ENCODE data around the gene PROSER3.

PROSER3 gene

GRCh38 chr19:35712567-35713505 is 45.1 kb upstream of the PROSER3 start:
- Histone ChIP-seq H3K27ac (ENCODE audit: low read depth, low read length) (no peak overlapping the region), H3K36me3 (ENCODE audit: control insufficient read depth, low read length) (no peaks in the 10 kb centered on the region), H3K9me2 (replicated peaks; ENCODE audit: control insufficient read depth, low read length) (no peaks in the 10 kb centered on the region), H3K4me1 (ENCODE audit: control insufficient read depth, low read length) (peaks cover 35% of the 10 kb centered on the region), H4K20me1 (ENCODE audit: control insufficient read depth, insufficient read depth, low read depth, low read length) (no peaks in the 10 kb centered on the region), H3F3A (ENCODE audit: control insufficient read depth, insufficient read depth) (no peaks in the 10 kb centered on the region), H3K27me3 (ENCODE audit: control insufficient read depth, low read length) (peaks cover 23% of the 10 kb centered on the region), H3K4me3 (ENCODE audit: low read length) (no peak overlapping the region), H3K4me2 (ENCODE audit: low read length) (no peak overlapping the region), H3K79me2 (ENCODE audit: control insufficient read depth, low read length) (peaks cover 4% of the 10 kb centered on the region), H3K9me3 (ENCODE audit: control insufficient read depth, insufficient read depth, low read length) (no peaks in the 10 kb centered on the region)
- TF ChIP-seq EZH2phosphoT487 (IDR thresholded peaks at IDR 0.05; ENCODE audit: borderline replicate concordance, low read length) (no peak), CTCF (IDR thresholded peaks at IDR 0.05; ENCODE audit: low read depth, low read length, poor library complexity, severe bottlenecking) (no peak)

- H3K79me2 ChIP-seq (ENCODE audit: control insufficient read depth, low read length): peaks cover 9% of the 10 kb centered on the region
- H3K4me3 ChIP-seq (ENCODE audit: low read length): no peak overlapping the region
- H3K27me3 ChIP-seq (ENCODE audit: control insufficient read depth, low read length): peaks cover 18% of the 10 kb centered on the region
- peaks cover under 1% of the 10 kb centered on the region; the same call in 1 of the 2 replicates for H4K20me1 ChIP-seq (ENCODE audit: control insufficient read depth, insufficient read depth, low read depth, low read length)
- H3F3A ChIP-seq (ENCODE audit: control insufficient read depth, insufficient read depth): no peaks in the 10 kb centered on the region
- H3K9me3 ChIP-seq (ENCODE audit: control insufficient read depth, insufficient read depth, low read length): no peaks in the 10 kb centered on the region
- H3K4me1 ChIP-seq (ENCODE audit: control insufficient read depth, low read length): peaks cover 35% of the 10 kb centered on the region
- no peak overlapping the region for H3K27ac ChIP-seq (ENCODE audit: low read depth, low read length)
- H3K36me3 ChIP-seq (ENCODE audit: control insufficient read depth, low read length): no peaks in the 10 kb centered on the region
- no peak overlapping the region for H3K4me2 ChIP-seq (ENCODE audit: low read length)
- TF ChIP-seq CTCF (IDR thresholded peaks at IDR 0.05; ENCODE audit: low read depth, low read length, poor library complexity, severe bottlenecking) (no peak), EZH2phosphoT487 (IDR thresholded peaks at IDR 0.05; ENCODE audit: borderline replicate concordance, low read length) (no peak)
- no peaks in the 10 kb centered on the region for H3K9me2 ChIP-seq (replicated peaks; ENCODE audit: control insufficient read depth, low read length)
Measured at GRCh38 chr19:35713506-35713850, 44.5 kb upstream of the PROSER3 start.

GRCh38 chr19:35713904-35714495 is 44.0 kb upstream of the PROSER3 start:
- peaks cover 37% of the 10 kb centered on the region for H3K4me1 ChIP-seq (ENCODE audit: control insufficient read depth, low read length)
- H3K36me3 ChIP-seq (ENCODE audit: control insufficient read depth, low read length): no peaks in the 10 kb centered on the region
- H3K79me2 ChIP-seq (ENCODE audit: control insufficient read depth, low read length): peaks cover 14% of the 10 kb centered on the region
- TF ChIP-seq CTCF (IDR thresholded peaks at IDR 0.05; ENCODE audit: low read depth, low read length, poor library complexity, severe bottlenecking): no peak
- no peak for TF ChIP-seq EZH2phosphoT487 (IDR thresholded peaks at IDR 0.05; ENCODE audit: borderline replicate concordance, low read length)
- no peak overlapping the region for H3K4me3 ChIP-seq (ENCODE audit: low read length)
- peaks cover 4% of the 10 kb centered on the region; the same call in 1 of the 2 replicates for H4K20me1 ChIP-seq (ENCODE audit: control insufficient read depth, insufficient read depth, low read depth, low read length)
- H3F3A ChIP-seq (ENCODE audit: control insufficient read depth, insufficient read depth): no peaks in the 10 kb centered on the region
- no peaks in the 10 kb centered on the region for H3K9me2 ChIP-seq (replicated peaks; ENCODE audit: control insufficient read depth, low read length)
- no peak overlapping the region for H3K4me2 ChIP-seq (ENCODE audit: low read length)
- H3K27ac ChIP-seq (ENCODE audit: low read depth, low read length): no peak overlapping the region
- peaks cover 17% of the 10 kb centered on the region for H3K27me3 ChIP-seq (ENCODE audit: control insufficient read depth, low read length)
- no peaks in the 10 kb centered on the region for H3K9me3 ChIP-seq (ENCODE audit: control insufficient read depth, insufficient read depth, low read length)
